Activated naive CD4-positive, alpha-beta T cell treated with anti-CD3 and anti-CD28 coated beads for 36 hours (primary cell): ENCODE measurements around the gene GRK1. TPM values are rescaled to one million over a fixed set of nuclear protein-coding genes. Genes with fewer than 3 reads are reported as not detected.

Source experiments
- CTCF ChIA-PET: fragments of 350-600 bp; sonication (Branson Sonifier 250); formaldehyde crosslinking; loops from one replicate; lab custom pipeline; 2021; ENCODE audit warnings: antibody characterized with exemption; lab: Charles Lee
- DNase-seq: peaks from one replicate; pipeline ENCODE4 v3.0.0-alpha.2; 2020
- H3K27ac Mint-ChIP-seq: one replicate; pipeline ENCODE4 v1.8.0; 2021; ENCODE audit warnings: mild to moderate bottlenecking, mixed read lengths
- H3K27me3 Mint-ChIP-seq: one replicate; pipeline ENCODE4 v1.8.0; 2021; ENCODE audit warnings: low read depth, mixed read lengths
- H3K36me3 Mint-ChIP-seq: one replicate; pipeline ENCODE4 v1.8.0; 2021; ENCODE audit warnings: low read depth, mixed read lengths
- H3K4me1 Mint-ChIP-seq: one replicate; pipeline ENCODE4 v1.8.0; 2021; ENCODE audit warnings: low read depth, mixed read lengths
- H3K4me3 Mint-ChIP-seq: one replicate; pipeline ENCODE4 v1.8.0; 2021; ENCODE audit warnings: mild to moderate bottlenecking, moderate library complexity, mixed read lengths
- H3K9me3 Mint-ChIP-seq: one replicate; pipeline ENCODE4 v1.8.0; 2021; ENCODE audit warnings: mixed read lengths
- intact Hi-C: fragments of 100-400 bp; cut with micrococcal nuclease; formaldehyde crosslinking; loops from one replicate; pipeline ENCODE4 v1.15.1; 2023
- total RNA-seq, 2 experiments: library from RNA; stranded (reverse); gene quantifications; one replicate each; pipeline ENCODE4 v1.2.3, GENCODE V29; 2021

Gene GRK1
- total RNA-seq, 2 experiments from 2014 or later = 0.10 TPM; not detected in 1

- no peaks in the 10 kb centered on the region for H3K36me3 Mint-ChIP-seq
- CTCF ChIA-PET = no interaction called here
- no peaks in the 10 kb centered on the region for H3K4me1 Mint-ChIP-seq
- peaks cover 10% of the 10 kb centered on the region for H3K9me3 Mint-ChIP-seq
- no peaks in the 10 kb centered on the region for H3K27me3 Mint-ChIP-seq
- H3K4me3 Mint-ChIP-seq = no peak overlapping the region
- H3K27ac Mint-ChIP-seq = no peak overlapping the region
- intact Hi-C loops = no loop called here
- DNase-seq = peak; percentile 2
Measured at GRCh38 chr13:113665597-113666328, 1.3 kb upstream of the GRK1 start.

- DNase-seq = peak; percentile 3
- H3K4me3 Mint-ChIP-seq = no peak overlapping the region
- H3K9me3 Mint-ChIP-seq = peaks cover 5% of the 10 kb centered on the region
- H3K27me3 Mint-ChIP-seq = no peaks in the 10 kb centered on the region
- H3K36me3 Mint-ChIP-seq = no peaks in the 10 kb centered on the region
- intact Hi-C loops = no loop called here
- CTCF ChIA-PET = no interaction called here
- H3K4me1 Mint-ChIP-seq = no peaks in the 10 kb centered on the region
- no peak overlapping the region for H3K27ac Mint-ChIP-seq
Measured at GRCh38 chr13:113666329-113666670, 719 bp upstream of the GRK1 start.

GRCh38 chr13:113667771-113668490, 912 bp downstream of the GRK1 start:
- CTCF ChIA-PET = no interaction called here
- DNase-seq = peak; percentile 1

GRCh38 chr13:113668491-113668971, 1.5 kb downstream of the GRK1 start:
- CTCF ChIA-PET = no interaction called here
- no peaks in the 10 kb centered on the region for H3K9me3 Mint-ChIP-seq
- no peak overlapping the region for H3K4me3 Mint-ChIP-seq
- H3K27ac Mint-ChIP-seq = no peak overlapping the region
- no peaks in the 10 kb centered on the region for H3K36me3 Mint-ChIP-seq
- DNase-seq = peak; percentile 2
- intact Hi-C loops = no loop called here
- no peaks in the 10 kb centered on the region for H3K4me1 Mint-ChIP-seq
- H3K27me3 Mint-ChIP-seq = no peaks in the 10 kb centered on the region

More at GRCh38 chr13:113667771-113668490, 912 bp downstream of the GRK1 start:
- Mint-ChIP-seq H3K27ac (no peak overlapping the region), H3K9me3 (no peaks in the 10 kb centered on the region), H3K27me3 (no peaks in the 10 kb centered on the region), H3K4me3 (no peak overlapping the region), H3K36me3 (no peaks in the 10 kb centered on the region), H3K4me1 (no peaks in the 10 kb centered on the region)
- intact Hi-C loops = no loop called here

- intact Hi-C loops = no loop called here
- Mint-ChIP-seq H3K4me3 (no peak overlapping the region), H3K36me3 (no peaks in the 10 kb centered on the region), H3K27ac (no peak overlapping the region), H3K9me3 (no peaks in the 10 kb centered on the region), H3K27me3 (no peaks in the 10 kb centered on the region), H3K4me1 (no peaks in the 10 kb centered on the region)
- CTCF ChIA-PET = no interaction called here
- peak; percentile 1 for DNase-seq
Measured at GRCh38 chr13:113669231-113669754, 2.3 kb downstream of the GRK1 start.

- no peaks in the 10 kb centered on the region for H3K27me3 Mint-ChIP-seq
- no peaks in the 10 kb centered on the region for H3K9me3 Mint-ChIP-seq
- peak; percentile 1 for DNase-seq
- no peaks in the 10 kb centered on the region for H3K4me1 Mint-ChIP-seq
- H3K36me3 Mint-ChIP-seq = no peaks in the 10 kb centered on the region
- CTCF ChIA-PET = no interaction called here
- H3K4me3 Mint-ChIP-seq = no peak overlapping the region
- H3K27ac Mint-ChIP-seq = no peak overlapping the region
- intact Hi-C loops = no loop called here
Measured at GRCh38 chr13:113669755-113670341, 2.8 kb downstream of the GRK1 start.

- no peaks in the 10 kb centered on the region for H3K9me3 Mint-ChIP-seq
- intact Hi-C loops = no loop called here
- CTCF ChIA-PET = interaction anchor here (0.6 kb wide), 1 partner anchor 54 kb away, joined by 4 read pairs; no protein-coding TSS in a partner anchor
- H3K27ac Mint-ChIP-seq = no peak overlapping the region
- DNase-seq = no peak
- H3K27me3 Mint-ChIP-seq = no peaks in the 10 kb centered on the region
- H3K4me3 Mint-ChIP-seq = no peak overlapping the region
- no peaks in the 10 kb centered on the region for H3K36me3 Mint-ChIP-seq
- H3K4me1 Mint-ChIP-seq = no peaks in the 10 kb centered on the region
Measured at GRCh38 chr13:113670541-113670940, 3.5 kb downstream of the GRK1 start.

GRCh38 chr13:113671066-113672001, 4.3 kb downstream of the GRK1 start:
- Mint-ChIP-seq H3K4me3 (no peak overlapping the region), H3K27ac (no peak overlapping the region), H3K27me3 (no peaks in the 10 kb centered on the region), H3K4me1 (no peaks in the 10 kb centered on the region), H3K9me3 (no peaks in the 10 kb centered on the region), H3K36me3 (no peaks in the 10 kb centered on the region)
- DNase-seq = peak; percentile 3
- intact Hi-C loops = no loop called here
- CTCF ChIA-PET = interaction anchor here (0.6 kb wide), 2 partner anchors 53 to 186 kb away, joined by 4 read pairs; no protein-coding TSS in a partner anchor

GRCh38 chr13:113672002-113672651, 5.1 kb downstream of the GRK1 start:
- no peaks in the 10 kb centered on the region for H3K9me3 Mint-ChIP-seq
- no peaks in the 10 kb centered on the region for H3K36me3 Mint-ChIP-seq

GRCh38 chr13:113722921-113723320, 55.9 kb downstream of the GRK1 start:
- no peak overlapping the region for H3K4me3 Mint-ChIP-seq
- peaks cover 6% of the 10 kb centered on the region for H3K4me1 Mint-ChIP-seq
- H3K27me3 Mint-ChIP-seq = no peaks in the 10 kb centered on the region
- intact Hi-C loops = no loop called here
- no peak for DNase-seq
- no peaks in the 10 kb centered on the region for H3K9me3 Mint-ChIP-seq
- no peak overlapping the region for H3K27ac Mint-ChIP-seq
- CTCF ChIA-PET = no interaction called here
- H3K36me3 Mint-ChIP-seq = no peaks in the 10 kb centered on the region

More at GRCh38 chr13:113672002-113672651, 5.1 kb downstream of the GRK1 start:
- intact Hi-C loops = no loop called here
- H3K27ac Mint-ChIP-seq = no peak overlapping the region
- H3K27me3 Mint-ChIP-seq = no peaks in the 10 kb centered on the region
- CTCF ChIA-PET = no interaction called here
- DNase-seq = peak; percentile 2
- no peak overlapping the region for H3K4me3 Mint-ChIP-seq
- no peaks in the 10 kb centered on the region for H3K4me1 Mint-ChIP-seq

- CTCF ChIA-PET = no interaction called here
- intact Hi-C loops = no loop called here
- Mint-ChIP-seq H3K27me3 (peaks cover 2% of the 10 kb centered on the region), H3K4me3 (no peak overlapping the region), H3K9me3 (no peaks in the 10 kb centered on the region), H3K4me1 (peaks cover 6% of the 10 kb centered on the region), H3K27ac (no peak overlapping the region), H3K36me3 (no peaks in the 10 kb centered on the region)
- no peak for DNase-seq
Measured at GRCh38 chr13:113723410-113724015, 56.5 kb downstream of the GRK1 start.
